Measurements from ENCODE around the gene ENGASE. TPM values are rescaled to one million over a fixed set of nuclear protein-coding genes. Genes with fewer than 3 reads are reported as not detected.

The ENGASE gene
- total RNA-seq, 4 donors from 2014 or later, result 16.6 to 54.5 (median 26.3) TPM

- intact Hi-C loops (cut with DNase I; ENCODE audit: low total_unique reads), result no loop called here
- TF ChIP-seq POLR2A (IDR thresholded peaks at IDR 0.05), result no peak
- no peak for TF ChIP-seq CTCF (IDR thresholded peaks at IDR 0.05)
- 86 to 91% methylated on average over 1 of the region's 1 CpG for WGBS, 2 donors
- H3K4me3 ChIP-seq (ENCODE audit: low read depth, poor library complexity, severe bottlenecking), result no peak overlapping the region
- DNase-seq (ENCODE audit: low spot score in 2 of 2), result no peak
Measured at GRCh38 chr17:79133214-79133613, 58.6 kb downstream of the ENGASE start.

GRCh38 chr17:79133985-79134384 lies 59.4 kb downstream of the ENGASE start:
- WGBS, 2 donors, result 44 to 45% methylated on average over 7 of the region's 7 CpGs
- intact Hi-C loops (cut with DNase I; ENCODE audit: low total_unique reads), result no loop called here
- DNase-seq (ENCODE audit: low spot score in 2 of 2), result no peak

GRCh38 chr17:79135011-79135410 lies 60.4 kb downstream of the ENGASE start:
- WGBS, 2 donors, result 88 to 100% methylated on average over 4 to 9 of the region's 9 CpGs
- DNase-seq (ENCODE audit: low spot score in 2 of 2), result no peak
- intact Hi-C loops (cut with DNase I; ENCODE audit: low total_unique reads), result no loop called here
- TF ChIP-seq CTCF (IDR thresholded peaks at IDR 0.05) (no peak), POLR2A (IDR thresholded peaks at IDR 0.05) (no peak)
- H3K4me3 ChIP-seq (ENCODE audit: low read depth, poor library complexity, severe bottlenecking), result no peak overlapping the region

More at GRCh38 chr17:79133985-79134384, 59.4 kb downstream of the ENGASE start:
- TF ChIP-seq POLR2A (IDR thresholded peaks at IDR 0.05), result no peak
- no peak for TF ChIP-seq CTCF (IDR thresholded peaks at IDR 0.05)
- H3K4me3 ChIP-seq (ENCODE audit: low read depth, poor library complexity, severe bottlenecking), result no peak overlapping the region

GRCh38 chr17:79135628-79136405 lies 61.2 kb downstream of the ENGASE start:
- 47 to 54% methylated on average over 20 to 24 of the region's 24 CpGs for WGBS, 2 donors
- intact Hi-C loops (cut with DNase I; ENCODE audit: low total_unique reads), result no loop called here
- TF ChIP-seq CTCF (IDR thresholded peaks at IDR 0.05) (no peak), POLR2A (IDR thresholded peaks at IDR 0.05) (no peak)
- no peak overlapping the region for H3K4me3 ChIP-seq (ENCODE audit: low read depth, poor library complexity, severe bottlenecking)
- no peak for DNase-seq (ENCODE audit: low spot score in 2 of 2)

Other genes starting within 250 kb of the ENGASE start
- 10 to 100 TPM; 36.7 to 63.6 (median 45.2) TPM for gene USP36, start 234.0 kb upstream of the ENGASE start, total RNA-seq
- 1 to 10 TPM; 2.0 to 2.9 (median 2.6) TPM for gene CEP295NL, start 171.6 kb upstream of the ENGASE start, total RNA-seq
- gene TIMP2, start 149.4 kb upstream of the ENGASE start, total RNA-seq, result 100 to 1,000 TPM in 2 of 4 donors, 10 to 100 TPM in 2; 69.7 to 203 (median 94.8) TPM
- gene LGALS3BP, start 94.9 kb upstream of the ENGASE start, total RNA-seq, result 10 to 100 TPM; 38.5 to 84.1 (median 45.7) TPM
- 10 to 100 TPM; 18.1 to 39.4 (median 28.4) TPM for gene CANT1, start 65.1 kb upstream of the ENGASE start, total RNA-seq
- 10 to 100 TPM; 24.3 to 53.1 (median 29.5) TPM for gene C1QTNF1, start 50.7 kb upstream of the ENGASE start, total RNA-seq

Data from lower leg skin (tissue), 4 donors.